Adipocyte (in vitro differentiated cells): Measurements from ENCODE around the gene ANKDD1B.

Experiments
- DNase-seq: peaks from one replicate; pipeline ENCODE4 v3.0.0-alpha.2; 2015; ENCODE audit warnings: low read depth
- H3K27me3 ChIP-seq: replicated peaks from 2 replicates; pipeline ENCODE4 v1.7.0; 2013; ENCODE audit warnings: mild to moderate bottlenecking, low read length, moderate library complexity; ENCODE audit not compliant: control insufficient read depth, insufficient read depth
- H3K36me3 ChIP-seq: 2 replicates; pipeline ENCODE4 v1.7.0; 2013; ENCODE audit warnings: low read length, mild to moderate bottlenecking, moderate library complexity; ENCODE audit not compliant: control insufficient read depth, insufficient read depth, severe bottlenecking
- H3K4me1 ChIP-seq: 2 replicates; pipeline ENCODE4 v1.7.0; 2013; ENCODE audit warnings: mild to moderate bottlenecking, low read length, moderate library complexity; ENCODE audit not compliant: control insufficient read depth, insufficient read depth
- H3K4me3 ChIP-seq: 2 replicates; pipeline ENCODE4 v1.7.0; 2013; ENCODE audit warnings: mild to moderate bottlenecking, low read length, moderate library complexity
- H3K9ac ChIP-seq: 2 replicates; pipeline ENCODE4 v1.7.0; 2013; ENCODE audit warnings: mild to moderate bottlenecking, low read length, moderate library complexity
- H3K9me3 ChIP-seq: 2 replicates; pipeline ENCODE4 v1.7.0; 2013; ENCODE audit warnings: mild to moderate bottlenecking, low read length, moderate library complexity; ENCODE audit not compliant: control insufficient read depth

ANKDD1B gene

GRCh38 chr5:75663579-75664284, 52.5 kb downstream of the ANKDD1B start:
- H3K9me3 ChIP-seq: no peaks in the 10 kb centered on the region
- peaks cover 8% of the 10 kb centered on the region for H3K4me1 ChIP-seq
- H3K27me3 ChIP-seq: no peaks in the 10 kb centered on the region
- H3K9ac ChIP-seq: no peak overlapping the region
- DNase-seq: no peak
- H3K4me3 ChIP-seq: no peak overlapping the region
- peaks cover 20% of the 10 kb centered on the region for H3K36me3 ChIP-seq

- H3K4me3 ChIP-seq: no peak overlapping the region
- H3K9ac ChIP-seq: no peak overlapping the region
- H3K9me3 ChIP-seq: no peaks in the 10 kb centered on the region
- peaks cover 14% of the 10 kb centered on the region for H3K4me1 ChIP-seq
- H3K36me3 ChIP-seq: peaks cover 20% of the 10 kb centered on the region
- DNase-seq: no peak
- no peaks in the 10 kb centered on the region for H3K27me3 ChIP-seq
Measured at GRCh38 chr5:75664979-75665378, 53.7 kb downstream of the ANKDD1B start.

- H3K27me3 ChIP-seq: no peaks in the 10 kb centered on the region
- DNase-seq: no peak
- peaks cover 31% of the 10 kb centered on the region for H3K4me1 ChIP-seq
- H3K9ac ChIP-seq: no peak overlapping the region
- no peaks in the 10 kb centered on the region for H3K9me3 ChIP-seq
- peaks cover 20% of the 10 kb centered on the region for H3K36me3 ChIP-seq
- no peak overlapping the region for H3K4me3 ChIP-seq
Measured at GRCh38 chr5:75666801-75667200, 55.5 kb downstream of the ANKDD1B start.

- peaks cover 20% of the 10 kb centered on the region for H3K36me3 ChIP-seq
- H3K4me3 ChIP-seq: no peak overlapping the region
- no peaks in the 10 kb centered on the region for H3K27me3 ChIP-seq
- H3K9me3 ChIP-seq: no peaks in the 10 kb centered on the region
- no peak for DNase-seq
- H3K4me1 ChIP-seq: peaks cover 39% of the 10 kb centered on the region
- no peak overlapping the region for H3K9ac ChIP-seq
Measured at GRCh38 chr5:75667586-75667985, 56.3 kb downstream of the ANKDD1B start.

GRCh38 chr5:75668445-75668844, 57.2 kb downstream of the ANKDD1B start:
- H3K9me3 ChIP-seq: no peaks in the 10 kb centered on the region
- no peak overlapping the region for H3K9ac ChIP-seq
- peaks cover 42% of the 10 kb centered on the region for H3K4me1 ChIP-seq
- DNase-seq: no peak
- H3K4me3 ChIP-seq: no peak overlapping the region
- peaks cover 19% of the 10 kb centered on the region for H3K36me3 ChIP-seq
- H3K27me3 ChIP-seq: no peaks in the 10 kb centered on the region

- peaks cover 13% of the 10 kb centered on the region for H3K36me3 ChIP-seq
- peaks cover 42% of the 10 kb centered on the region for H3K4me1 ChIP-seq
- no peak overlapping the region for H3K9ac ChIP-seq
- H3K9me3 ChIP-seq: no peaks in the 10 kb centered on the region
- no peaks in the 10 kb centered on the region for H3K27me3 ChIP-seq
- H3K4me3 ChIP-seq: no peak overlapping the region
- no peak for DNase-seq
Measured at GRCh38 chr5:75668977-75669689, 57.9 kb downstream of the ANKDD1B start.

- Histone ChIP-seq H3K4me3 (no peak overlapping the region), H3K4me1 (peaks cover 42% of the 10 kb centered on the region), H3K27me3 (no peaks in the 10 kb centered on the region), H3K9ac (no peak overlapping the region), H3K36me3 (peaks cover 19% of the 10 kb centered on the region), H3K9me3 (no peaks in the 10 kb centered on the region)
- DNase-seq: no peak
Measured at GRCh38 chr5:75670577-75670976, 59.3 kb downstream of the ANKDD1B start.

GRCh38 chr5:75671506-75671905, 60.3 kb downstream of the ANKDD1B start:
- no peaks in the 10 kb centered on the region for H3K27me3 ChIP-seq
- H3K9ac ChIP-seq: no peak overlapping the region
- H3K36me3 ChIP-seq: peaks cover 16% of the 10 kb centered on the region
- DNase-seq: peak; percentile 49
- peaks cover 42% of the 10 kb centered on the region for H3K4me1 ChIP-seq
- no peaks in the 10 kb centered on the region for H3K9me3 ChIP-seq
- peak overlapping the region; percentile 12 for H3K4me3 ChIP-seq

GRCh38 chr5:75672616-75673015, 61.4 kb downstream of the ANKDD1B start:
- no peak for DNase-seq
- Histone ChIP-seq H3K36me3 (peaks cover 8% of the 10 kb centered on the region), H3K4me1 (peaks cover 43% of the 10 kb centered on the region), H3K9ac (no peak overlapping the region), H3K27me3 (no peaks in the 10 kb centered on the region), H3K9me3 (no peaks in the 10 kb centered on the region), H3K4me3 (no peak overlapping the region)

- Histone ChIP-seq H3K27me3 (no peaks in the 10 kb centered on the region), H3K9me3 (no peaks in the 10 kb centered on the region), H3K36me3 (peaks cover 8% of the 10 kb centered on the region), H3K9ac (no peak overlapping the region), H3K4me1 (peaks cover 34% of the 10 kb centered on the region), H3K4me3 (no peak overlapping the region)
- no peak for DNase-seq
Measured at GRCh38 chr5:75675783-75676182, 64.5 kb downstream of the ANKDD1B start.

GRCh38 chr5:75677607-75678006, 66.4 kb downstream of the ANKDD1B start:
- Histone ChIP-seq H3K27me3 (no peaks in the 10 kb centered on the region), H3K4me3 (no peak overlapping the region), H3K9ac (no peak overlapping the region), H3K9me3 (no peaks in the 10 kb centered on the region), H3K4me1 (peaks cover 19% of the 10 kb centered on the region), H3K36me3 (peaks cover 8% of the 10 kb centered on the region)
- no peak for DNase-seq
